Heart left ventricle (tissue), 16 donors: ENCODE data around the gene TP53RK. TPM values are rescaled to one million over a fixed set of nuclear protein-coding genes. Genes with fewer than 3 reads are reported as not detected.

Source experiments
- ATAC-seq, 4 donors: fragments of 200-7000 bp; cut with Tn5 transposase; one replicate each; pipeline ENCODE4 v1.9.1; 2020 to 2022; ENCODE audit warnings: moderate library complexity in 4 of 4, mild to moderate bottlenecking in 3 of 4, moderate number of reproducible peaks in 1 of 4
- DNase-seq, 5 donors: peaks; one replicate each; pipeline ENCODE4 v3.0.0-alpha.2; 2020
- H3K27ac ChIP-seq, 12 donors: fragments of 200-600 bp; sonication (generic) in 4 of 12; one replicate each; pipeline versions ENCODE4 v1.5.0 to v1.8.0; 2016 to 2022; ENCODE audit warnings: mild to moderate bottlenecking in 2 of 12
- H3K27me3 ChIP-seq, 9 donors: fragments of 200-600 bp; sonication (generic) in 2 of 9; one replicate each; pipeline versions ENCODE4 v1.5.1 to v1.8.0; 2016 to 2022; ENCODE audit warnings: mild to moderate bottlenecking in 3 of 9
- H3K36me3 ChIP-seq, 9 donors: fragments of 200-600 bp; sonication (generic) in 2 of 9; one replicate each; pipeline versions ENCODE4 v1.5.0 to v1.8.0; 2018 to 2022; ENCODE audit warnings: mild to moderate bottlenecking in 2 of 9
- H3K4me1 ChIP-seq, 12 donors: fragments of 200-600 bp; sonication (generic) in 4 of 12; one replicate each; pipeline versions ENCODE4 v1.5.0 to v1.8.0; 2016 to 2022; ENCODE audit warnings: mild to moderate bottlenecking in 3 of 12
- H3K4me3 ChIP-seq, 12 donors: fragments of 200-600 bp; sonication (generic) in 4 of 12; one replicate each; pipeline versions ENCODE4 v1.5.0 to v1.8.0; 2017 to 2022; ENCODE audit warnings: mild to moderate bottlenecking in 9 of 12, moderate library complexity in 4 of 12
- H3K9me3 ChIP-seq, 12 donors: fragments of 200-600 bp; sonication (generic) in 4 of 12; one replicate each; pipeline versions ENCODE4 v1.5.0 to v1.8.0; 2016 to 2022; ENCODE audit warnings: mild to moderate bottlenecking in 1 of 12
- POLR2A ChIP-seq, 2 donors: fragments of 450-650 bp; IDR thresholded peaks; one replicate each; pipeline ENCODE4 v1.6.1; 2017; ENCODE audit warnings: antibody characterized with exemption in 2 of 2, mild to moderate bottlenecking in 2 of 2, moderate library complexity in 2 of 2
- WGBS, 4 donors: extraction: QIAGEN DNeasy Blood & Tissue Kit in 2 of 4; methylation state at CpG; one replicate each; pipeline versions ENCODE4 v1.1.5 to v1.1.7; 2013 to 2018; 5-methylcytosine and 5-hydroxymethylcytosine counted together
- intact Hi-C, 10 donors: fragments of 100-400 bp; cut with DNase I; formaldehyde crosslinking; loops; one replicate each; pipeline versions ENCODE4 v1.11.1 to v1.14.2; 2022
- polyA plus RNA-seq, 2 donors: library from polyadenylated mRNA; stranded (reverse); fragments of 200-250 nt; gene quantifications; one replicate each; pipeline ENCODE4 v1.2.3, GENCODE V29; 2013
- total RNA-seq, 9 donors: library from RNA; depleted of rRNA in 2 of 9; stranded (reverse); fragments of >200 nt in 2 of 9; fragmentation: NEBNext Ultra II Directional in 3 of 9; extraction: Animal tissue kit (Norgen Biotek cat#: 25700) in 3 of 9; gene quantifications; one replicate each; pipeline versions ENCODE4 v1.1.0 to v1.2.4, GENCODE V29; 2016 to 2023
- TF ChIP-seq, protein P1 (sequence below), 12 donors: fragments of 200-600 bp; sonication (generic) in 4 of 12; IDR thresholded peaks; one replicate each; pipeline versions ENCODE4 v1.5.0 to v1.8.0; 2018 to 2022; ENCODE audit warnings: antibody characterized with exemption in 12 of 12, mild to moderate bottlenecking in 5 of 12
- donor health status: ischemic (EF 13 %, LVEDD 7.1; RV severe dilation, severe dysfunction).
- donor health status: healthy with polysubstance abuse.
- donor health status: DM: no; HTN: yes; CAD: no.
- donor health status: DM: no; HTN: no; CAD: no.
- donor health status: ischemic (EF 25% LVEDD 6.9; RV normal size, moderate dysfunction).
- donor health status: ischemic (EF 25% LVEDD 5.7; RV mildly dilated, moderate dysfunction).
- donor health status: healthy.
- donor health status: DM: yes; HTN: yes; CAD: no.
- donor health status: ischemic (EF 35%, LVEDD 5.7; RV mildly dilated, moderate dysfunction).
- donor health status: nonischemic (EF 11% LVEDD 7.7; RV severe dilation, severe dysfunction).
- donor health status: DM: yes; HTN: yes; CAD: no.
- donor health status: PGD.
- donor health status: ischemic (EF 29% LVEDD 5.4; RV normal size, mild dysfunction).
- donor health status: nonischemic (EF 23%, LVEDD 6.1; RV moderate dilation, normal function).

TP53RK gene
- total and polyA plus RNA-seq, 11 donors = 5.0 to 10.8 (median 7.9) TPM

DNA sequence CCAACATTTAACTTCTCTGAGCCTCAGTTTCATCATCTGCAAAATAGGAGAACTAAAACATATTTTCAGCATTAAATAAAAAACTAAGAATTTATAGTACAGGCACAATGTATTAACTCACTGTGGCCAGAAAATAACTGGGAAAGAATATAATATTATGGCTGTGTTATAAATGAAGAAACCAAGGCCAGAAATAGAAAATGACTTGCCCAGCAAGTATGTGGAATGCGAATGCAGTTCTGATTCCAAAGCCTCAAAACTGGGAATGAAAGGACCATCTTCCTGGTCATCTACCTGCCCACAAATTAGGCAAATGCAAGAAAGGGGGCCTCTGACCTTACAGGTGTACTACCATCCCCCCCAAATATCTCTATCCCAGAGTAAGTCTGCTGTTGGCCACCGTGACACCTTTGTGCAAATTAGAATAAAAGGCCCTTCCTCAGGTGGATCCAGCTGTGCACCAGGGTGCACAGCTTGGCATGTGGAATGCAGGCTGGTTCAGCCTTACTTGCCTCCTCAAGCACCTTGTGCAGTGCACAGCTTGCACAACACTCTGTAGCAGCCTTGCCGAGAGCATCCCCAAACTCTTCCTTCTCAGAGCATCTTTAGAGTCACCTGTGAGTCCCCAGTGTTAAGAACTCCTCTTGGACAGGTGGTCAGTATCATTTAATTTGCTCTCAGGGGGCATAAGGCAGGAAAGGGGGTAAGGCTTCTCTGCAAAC is 42.4 kb downstream of the TP53RK start:
- Histone ChIP-seq H3K27me3 (peaks cover 0 to 20% (median 8%) of the 10 kb centered on the region in 9 donors), H3K36me3 (no peaks in the 10 kb centered on the region), H3K27ac (no peak overlapping the region), H3K4me3 (no peak overlapping the region), H3K9me3 (no peaks in the 10 kb centered on the region), H3K4me1 (peaks cover 0 to 11% (median 0%) of the 10 kb centered on the region in 12 donors)
- no peak for DNase-seq
- intact Hi-C loops = no loop called here
- TF ChIP-seq, protein P1, sequence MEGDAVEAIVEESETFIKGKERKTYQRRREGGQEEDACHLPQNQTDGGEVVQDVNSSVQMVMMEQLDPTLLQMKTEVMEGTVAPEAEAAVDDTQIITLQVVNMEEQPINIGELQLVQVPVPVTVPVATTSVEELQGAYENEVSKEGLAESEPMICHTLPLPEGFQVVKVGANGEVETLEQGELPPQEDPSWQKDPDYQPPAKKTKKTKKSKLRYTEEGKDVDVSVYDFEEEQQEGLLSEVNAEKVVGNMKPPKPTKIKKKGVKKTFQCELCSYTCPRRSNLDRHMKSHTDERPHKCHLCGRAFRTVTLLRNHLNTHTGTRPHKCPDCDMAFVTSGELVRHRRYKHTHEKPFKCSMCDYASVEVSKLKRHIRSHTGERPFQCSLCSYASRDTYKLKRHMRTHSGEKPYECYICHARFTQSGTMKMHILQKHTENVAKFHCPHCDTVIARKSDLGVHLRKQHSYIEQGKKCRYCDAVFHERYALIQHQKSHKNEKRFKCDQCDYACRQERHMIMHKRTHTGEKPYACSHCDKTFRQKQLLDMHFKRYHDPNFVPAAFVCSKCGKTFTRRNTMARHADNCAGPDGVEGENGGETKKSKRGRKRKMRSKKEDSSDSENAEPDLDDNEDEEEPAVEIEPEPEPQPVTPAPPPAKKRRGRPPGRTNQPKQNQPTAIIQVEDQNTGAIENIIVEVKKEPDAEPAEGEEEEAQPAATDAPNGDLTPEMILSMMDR (IDR thresholded peaks at IDR 0.05) = no peak
- TF ChIP-seq POLR2A (IDR thresholded peaks at IDR 0.05) = no peak
- 71 to 83% (median 77%) methylated on average over 3 of the region's 3 CpGs for WGBS, 4 donors
- no peak for ATAC-seq

DNA sequence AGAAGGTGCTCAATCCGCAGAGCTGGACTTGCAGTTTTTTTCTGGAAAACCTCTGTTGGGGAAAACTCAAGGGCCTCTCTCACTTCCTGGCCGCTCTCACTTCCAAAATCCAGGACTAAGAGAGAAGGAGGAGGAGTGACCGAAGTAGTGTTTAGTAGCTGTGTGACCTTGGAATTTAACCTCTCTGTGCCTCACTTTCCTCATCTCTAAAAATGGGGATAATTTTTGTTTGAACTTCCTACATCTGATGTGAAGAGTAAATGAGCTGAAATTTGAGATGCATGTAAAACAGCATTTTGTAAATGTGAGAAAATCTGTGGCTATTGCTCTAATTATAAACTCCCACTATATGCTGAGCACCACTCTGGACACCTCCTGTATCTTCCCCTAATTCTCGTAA is 43.1 kb downstream of the TP53RK start:
- intact Hi-C loops = no loop called here
- peaks cover 0 to 6% (median 0%) of the 10 kb centered on the region in 12 donors for H3K4me1 ChIP-seq
- no peaks in the 10 kb centered on the region for H3K36me3 ChIP-seq
- no peak for DNase-seq
- ATAC-seq = no peak
- H3K27ac ChIP-seq = no peak overlapping the region
- 66 to 76% (median 72%) methylated on average over 4 of the region's 4 CpGs for WGBS, 4 donors
- H3K9me3 ChIP-seq = no peaks in the 10 kb centered on the region
- H3K27me3 ChIP-seq = peaks cover 0 to 13% (median 3%) of the 10 kb centered on the region in 9 donors
- H3K4me3 ChIP-seq = no peak overlapping the region
- TF ChIP-seq, protein P1 (IDR thresholded peaks at IDR 0.05) = no peak
- no peak for TF ChIP-seq POLR2A (IDR thresholded peaks at IDR 0.05)

DNA sequence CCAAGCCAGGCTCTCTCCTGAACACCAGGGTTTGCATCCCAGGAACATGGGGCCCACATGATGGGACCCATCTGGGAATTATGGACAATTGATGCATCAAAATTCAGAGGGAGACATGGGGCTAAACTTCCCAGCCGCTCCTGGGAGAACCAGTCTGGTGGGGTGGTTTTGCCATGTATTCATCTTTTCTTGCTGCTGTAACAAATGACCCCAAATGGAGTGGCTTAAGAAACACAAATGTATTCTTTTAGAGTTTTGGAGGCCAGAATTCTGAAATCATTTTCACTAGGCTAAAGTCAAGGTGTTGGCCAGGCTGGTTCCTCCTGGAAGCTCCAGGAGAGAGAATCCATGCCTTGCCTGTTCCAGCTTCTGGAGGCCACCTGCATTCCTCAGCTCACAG is 44.5 kb downstream of the TP53RK start:
- no peak overlapping the region for H3K27ac ChIP-seq
- no peaks in the 10 kb centered on the region for H3K36me3 ChIP-seq
- DNase-seq (no peak), ATAC-seq (no peak)
- intact Hi-C loops = no loop called here
- H3K27me3 ChIP-seq = peaks cover 0 to under 1% (median 0%) of the 10 kb centered on the region in 9 donors
- H3K4me1 ChIP-seq = peaks cover 0 to 4% (median 0%) of the 10 kb centered on the region in 12 donors
- 90 to 100% (median 94%) methylated on average over 1 of the region's 1 CpG for WGBS, 4 donors
- no peaks in the 10 kb centered on the region for H3K9me3 ChIP-seq
- no peak for TF ChIP-seq POLR2A (IDR thresholded peaks at IDR 0.05)
- TF ChIP-seq, protein P1 (IDR thresholded peaks at IDR 0.05) = no peak
- no peak overlapping the region for H3K4me3 ChIP-seq

DNA sequence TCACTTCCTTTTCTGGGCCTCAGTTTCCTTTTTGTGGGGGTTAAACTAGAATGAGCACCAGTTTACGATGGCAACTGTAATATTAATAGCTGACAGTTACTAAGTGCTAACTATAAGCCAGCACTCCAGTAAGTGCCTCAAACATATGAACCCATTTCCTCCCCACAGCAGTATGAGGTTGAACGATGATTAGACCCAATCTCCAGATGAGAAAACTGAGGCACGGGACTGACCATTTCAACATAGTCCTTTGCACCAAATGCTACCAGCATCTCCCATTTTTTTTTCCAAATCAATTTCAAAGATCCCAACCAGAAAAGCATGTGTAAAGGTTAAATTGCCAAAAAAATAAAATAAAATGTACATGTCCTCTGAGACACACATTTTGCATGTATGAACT is 45.1 kb downstream of the TP53RK start:
- Histone ChIP-seq H3K36me3 (no peaks in the 10 kb centered on the region), H3K9me3 (no peaks in the 10 kb centered on the region), H3K27ac (no peak overlapping the region), H3K4me3 (no peak overlapping the region), H3K4me1 (peaks cover 0 to 4% (median 0%) of the 10 kb centered on the region in 12 donors), H3K27me3 (no peaks in the 10 kb centered on the region)
- intact Hi-C loops = no loop called here
- WGBS, 4 donors = 90 to 96% (median 93%) methylated on average over 3 of the region's 3 CpGs
- ATAC-seq = no peak
- DNase-seq = no peak
- TF ChIP-seq POLR2A (IDR thresholded peaks at IDR 0.05) = no peak
- TF ChIP-seq, protein P1 (IDR thresholded peaks at IDR 0.05) = no peak
